Transverse colon (tissue), 4 donors: ENCODE measurements around the gene CIT. TPM values are rescaled to one million over a fixed set of nuclear protein-coding genes. Genes with fewer than 3 reads are reported as not detected.

Source experiments
- DNase-seq: peaks from one replicate; pipeline ENCODE4 v3.0.0-alpha.2; 2019
- H3K27ac ChIP-seq, 4 donors: fragments of 200-600 bp; sonication (generic); 2 replicates each; pipeline ENCODE4 v1.5.1; 2016 to 2018; ENCODE audit warnings: inconsistent platforms in 4 of 4
- H3K27me3 ChIP-seq: fragments of 200-600 bp; sonication (generic); 2 replicates; pipeline ENCODE4 v1.5.1; 2017; ENCODE audit warnings: inconsistent platforms
- H3K36me3 ChIP-seq, 4 donors: fragments of 200-600 bp; sonication (generic); 2 replicates each; pipeline ENCODE4 v1.5.1; 2017 to 2019; ENCODE audit warnings: inconsistent platforms in 4 of 4
- H3K4me1 ChIP-seq, 4 donors: fragments of 200-600 bp; sonication (generic); 2 replicates each; pipeline ENCODE4 v1.5.1; 2017 to 2020; ENCODE audit warnings: inconsistent platforms in 4 of 4
- H3K4me3 ChIP-seq, 4 donors: fragments of 200-600 bp; sonication (generic); 1 replicate in 1 of 4; 2 replicates in 3 of 4; pipeline versions ENCODE4 v1.5.1 to v1.6.1; 2017 to 2019; ENCODE audit warnings: inconsistent platforms in 4 of 4
- H3K9me3 ChIP-seq, 2 donors: fragments of 200-600 bp; sonication (generic); 2 replicates each; pipeline ENCODE4 v1.5.1; 2017 to 2019; ENCODE audit warnings: inconsistent platforms in 2 of 2
- EP300 ChIP-seq: sonication (generic); formaldehyde crosslinking; IDR thresholded peaks from one replicate; pipeline ENCODE4 v1.6.1; 2017; ENCODE audit warnings: antibody characterized with exemption, low read depth
- POLR2A ChIP-seq: fragments of 450-650 bp; IDR thresholded peaks from one replicate; pipeline ENCODE4 v1.6.1; 2016; ENCODE audit warnings: antibody characterized with exemption, mild to moderate bottlenecking, moderate library complexity
- POLR2AphosphoS5 ChIP-seq, 3 donors: sonication (generic); formaldehyde crosslinking; IDR thresholded peaks; one replicate each; pipeline ENCODE4 v1.6.1; 2016; ENCODE audit warnings: antibody characterized with exemption in 3 of 3
- WGBS, 2 donors: methylation state at CpG; one replicate each; pipeline ENCODE4 v1.1.5; 2018; ENCODE audit warnings: low coverage in 1 of 2; 5-methylcytosine and 5-hydroxymethylcytosine counted together
- in situ Hi-C, 4 donors: fragments of 200-750 bp; cut with MboI; loops; one replicate each; pipeline versions ENCODE4 v1.15.0 to v1.15.1; 2017; ENCODE audit warnings: low sequenced_read_pairs in 3 of 4, low pct_ligation_motif_present in 1 of 4, low pct_unique_long_range_greater_than_20kb in 1 of 4
- intact Hi-C: fragments of 100-400 bp; cut with DNase I; formaldehyde crosslinking; loops from one replicate; pipeline ENCODE4 v1.15.1; 2023; ENCODE audit warnings: low total_unique reads
- total RNA-seq, 4 donors: library from RNA; depleted of rRNA; stranded (reverse); fragments of >200 nt; gene quantifications; one replicate each; pipeline ENCODE4 v1.1.0, GENCODE V29; 2016
- TF ChIP-seq, protein P1 (sequence below), 5 experiments: fragments of 200-600 bp in 3 of 5; fragments of 450-650 bp in 2 of 5; sonication (generic) in 3 of 5; IDR thresholded peaks; 1 replicate in 2 of 5; 2 replicates in 3 of 5; pipeline ENCODE4 v1.5.1; 2016 to 2017; ENCODE audit warnings: antibody characterized with exemption in 5 of 5, inconsistent platforms in 3 of 5, mild to moderate bottlenecking in 2 of 5, moderate library complexity in 1 of 5

The CIT gene
- total RNA-seq, 4 donors from 2014 or later: 1.1 to 51.1 (median 7.1) TPM

DNA sequence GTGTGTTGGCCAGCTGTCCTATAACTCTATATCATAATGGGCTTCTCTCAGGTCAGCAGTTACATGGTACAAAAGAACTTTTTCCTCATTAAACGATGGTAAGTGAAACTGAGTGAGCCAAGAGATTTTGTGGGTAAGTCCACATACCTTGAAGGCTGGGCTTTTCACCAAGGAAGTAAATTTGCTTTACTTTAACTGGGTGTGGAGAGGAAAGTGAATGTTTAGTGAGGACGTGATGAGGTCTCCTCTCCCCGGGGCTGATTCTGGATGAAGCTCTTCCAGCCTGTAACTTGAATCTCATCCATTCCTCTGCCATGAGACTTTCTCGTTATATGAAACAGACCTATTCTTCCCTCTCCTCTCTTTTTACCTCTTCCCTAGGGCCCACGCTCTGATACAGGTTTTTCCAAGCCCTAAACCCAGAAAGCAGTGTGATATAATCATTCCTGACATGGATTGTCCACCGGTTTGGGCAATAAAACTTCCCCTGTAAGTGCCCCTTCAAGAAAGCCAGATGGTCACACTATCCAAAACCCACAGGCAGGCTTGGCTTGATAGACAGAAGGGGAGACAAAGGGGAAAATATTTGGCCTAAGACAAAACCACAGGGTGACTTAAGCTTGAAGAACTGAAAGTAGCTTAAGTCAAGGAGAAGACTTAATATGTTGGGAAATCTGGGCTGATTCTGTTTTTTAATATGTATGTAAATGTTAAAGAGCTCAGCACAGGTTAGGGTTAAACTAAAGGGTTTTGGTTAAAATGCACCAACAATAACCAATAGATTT lies 50.3 kb downstream of the CIT start:
- no peaks in the 10 kb centered on the region for H3K9me3 ChIP-seq
- no peak for DNase-seq
- no peaks in the 10 kb centered on the region for H3K4me1 ChIP-seq
- H3K27me3 ChIP-seq: no peaks in the 10 kb centered on the region
- no peaks in the 10 kb centered on the region for H3K36me3 ChIP-seq
- no peak overlapping the region for H3K4me3 ChIP-seq
- no peak overlapping the region for H3K27ac ChIP-seq
- WGBS, 2 donors: 83 to 100% methylated on average over 1 to 6 of the region's 6 CpGs
- TF ChIP-seq EP300 (no peak), POLR2A (no peak), POLR2AphosphoS5 (IDR thresholded peaks at IDR 0.05) (no peak)
- TF ChIP-seq, protein P1, sequence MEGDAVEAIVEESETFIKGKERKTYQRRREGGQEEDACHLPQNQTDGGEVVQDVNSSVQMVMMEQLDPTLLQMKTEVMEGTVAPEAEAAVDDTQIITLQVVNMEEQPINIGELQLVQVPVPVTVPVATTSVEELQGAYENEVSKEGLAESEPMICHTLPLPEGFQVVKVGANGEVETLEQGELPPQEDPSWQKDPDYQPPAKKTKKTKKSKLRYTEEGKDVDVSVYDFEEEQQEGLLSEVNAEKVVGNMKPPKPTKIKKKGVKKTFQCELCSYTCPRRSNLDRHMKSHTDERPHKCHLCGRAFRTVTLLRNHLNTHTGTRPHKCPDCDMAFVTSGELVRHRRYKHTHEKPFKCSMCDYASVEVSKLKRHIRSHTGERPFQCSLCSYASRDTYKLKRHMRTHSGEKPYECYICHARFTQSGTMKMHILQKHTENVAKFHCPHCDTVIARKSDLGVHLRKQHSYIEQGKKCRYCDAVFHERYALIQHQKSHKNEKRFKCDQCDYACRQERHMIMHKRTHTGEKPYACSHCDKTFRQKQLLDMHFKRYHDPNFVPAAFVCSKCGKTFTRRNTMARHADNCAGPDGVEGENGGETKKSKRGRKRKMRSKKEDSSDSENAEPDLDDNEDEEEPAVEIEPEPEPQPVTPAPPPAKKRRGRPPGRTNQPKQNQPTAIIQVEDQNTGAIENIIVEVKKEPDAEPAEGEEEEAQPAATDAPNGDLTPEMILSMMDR (IDR thresholded peaks at IDR 0.05): no peak
- intact Hi-C loops (no loop called here), in situ Hi-C loops (no loop called here)

- Histone ChIP-seq H3K4me3 (no peak overlapping the region), H3K9me3 (no peaks in the 10 kb centered on the region), H3K4me1 (no peaks in the 10 kb centered on the region), H3K36me3 (no peaks in the 10 kb centered on the region), H3K27me3 (no peaks in the 10 kb centered on the region), H3K27ac (no peak overlapping the region)
- TF ChIP-seq POLR2A (no peak), POLR2AphosphoS5 (IDR thresholded peaks at IDR 0.05) (no peak), EP300 (no peak)
- TF ChIP-seq, protein P1 (IDR thresholded peaks at IDR 0.05): no peak
- in situ Hi-C loops: no loop called here
- no peak for DNase-seq
- WGBS, 2 donors: 88 to 97% methylated on average over 3 to 7 of the region's 7 CpGs
- intact Hi-C loops: no loop called here
Observed at GRCh38 chr12:119825262-119825661, 51.9 kb downstream of the CIT start.

- no peak for DNase-seq
- no peak for TF ChIP-seq EP300
- TF ChIP-seq, protein P1 (IDR thresholded peaks at IDR 0.05): no peak
- Histone ChIP-seq H3K4me3 (no peak overlapping the region), H3K4me1 (no peaks in the 10 kb centered on the region), H3K27me3 (no peaks in the 10 kb centered on the region), H3K9me3 (no peaks in the 10 kb centered on the region), H3K36me3 (no peaks in the 10 kb centered on the region), H3K27ac (no peak overlapping the region)
- intact Hi-C loops: no loop called here
- WGBS, 2 donors: 44 to 62% methylated on average over 1 to 2 of the region's 2 CpGs
- in situ Hi-C loops: no loop called here
Observed at GRCh38 chr12:119822046-119822445, 55.1 kb downstream of the CIT start.

DNA sequence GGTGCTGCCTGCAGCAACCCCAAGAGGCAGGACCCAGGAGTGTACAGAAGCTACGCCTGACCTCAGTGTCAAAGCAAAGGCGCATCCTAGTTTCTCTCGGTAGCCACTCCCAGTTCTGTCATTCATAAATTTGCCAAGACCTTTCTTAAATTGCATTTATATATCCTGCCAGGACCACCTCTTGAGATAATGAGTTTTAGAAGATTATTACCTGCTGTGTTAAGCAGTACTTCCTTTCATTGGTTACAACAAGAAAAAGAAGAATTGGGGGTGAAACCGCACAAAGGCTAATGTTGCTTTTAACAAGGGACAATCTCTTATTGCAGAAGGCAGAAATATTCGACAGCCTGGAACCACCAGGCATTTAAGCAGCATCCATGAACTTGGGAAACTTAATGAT lies 57.8 kb downstream of the CIT start:
- in situ Hi-C loops: no loop called here
- Histone ChIP-seq H3K4me1 (no peaks in the 10 kb centered on the region), H3K27ac (no peak overlapping the region), H3K27me3 (no peaks in the 10 kb centered on the region), H3K36me3 (no peaks in the 10 kb centered on the region), H3K4me3 (no peak overlapping the region), H3K9me3 (no peaks in the 10 kb centered on the region)
- TF ChIP-seq POLR2A: no peak
- no peak for TF ChIP-seq POLR2AphosphoS5 (IDR thresholded peaks at IDR 0.05)
- TF ChIP-seq EP300: no peak
- TF ChIP-seq, protein P1 (IDR thresholded peaks at IDR 0.05): no peak
- intact Hi-C loops: no loop called here
- 93 to 100% methylated on average over 2 to 5 of the region's 5 CpGs for WGBS, 2 donors
- DNase-seq: no peak
